ENCODE data around the gene IFITM5. TPM values are rescaled to one million over a fixed set of nuclear protein-coding genes. Genes with fewer than 3 reads are reported as not detected.

Gene IFITM5
- total and polyA plus RNA-seq, 9 of the 15 experiments (the other 6 are each of a cell fraction or from before 2014, with no cell fraction given), result 0.19 TPM; not detected in 8

DNA sequence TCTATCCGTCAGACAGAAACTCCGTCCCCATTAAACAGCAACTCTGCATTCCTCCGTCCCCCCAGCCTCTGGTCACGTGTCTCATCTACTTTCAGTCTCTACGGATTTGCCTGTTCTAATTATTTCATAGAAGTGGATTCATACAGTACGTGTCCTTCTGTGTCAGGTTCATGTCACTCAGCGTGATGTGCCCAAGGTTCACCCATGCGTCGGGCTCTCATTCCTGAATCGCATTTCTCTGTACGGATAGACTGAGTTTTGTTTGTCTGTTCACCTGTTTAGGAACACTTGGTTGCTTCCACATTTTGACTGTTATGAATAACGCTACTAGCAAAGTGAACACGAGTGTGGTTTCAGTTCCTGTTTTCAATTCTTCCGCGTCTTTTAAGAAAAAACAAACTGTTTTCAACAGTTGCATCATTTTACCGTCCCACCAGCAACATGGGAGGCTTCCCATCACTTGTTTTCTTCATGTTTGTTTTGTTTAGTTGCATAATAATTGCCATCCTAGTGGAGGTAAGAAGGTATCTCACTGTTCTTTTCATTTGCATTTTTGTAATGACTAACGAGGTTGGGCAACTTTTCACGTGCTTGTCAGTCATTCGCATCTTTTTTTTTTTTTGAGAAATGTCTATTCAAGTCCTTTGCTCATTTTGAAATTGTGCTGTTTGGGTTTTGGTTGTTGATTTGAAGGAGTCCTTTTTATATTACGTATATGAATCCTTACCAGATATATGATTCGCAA, 30.0 kb downstream of the IFITM5 start (continued):
- TF ChIP-seq POLR2H (tag; IDR thresholded peaks at IDR 0.05; ENCODE audit: low read depth) (peak; percentile 94), IRF1 (CRISPR knock-in tag; IDR thresholded peaks at IDR 0.05; ENCODE audit: borderline replicate concordance) (no peak), NFRKB (IDR thresholded peaks at IDR 0.05; ENCODE audit: low read depth) (peak; percentile 77), ZNF24 (IDR thresholded peaks at IDR 0.05) (no peak), E2F4 (CRISPR knock-in tag; IDR thresholded peaks at IDR 0.05; ENCODE audit: low read depth) (no peak), ESRRA (IDR thresholded peaks at IDR 0.05; ENCODE audit: borderline replicate concordance, low read depth) (no peak; the same call in 1 of the 2 replicates), MAFF (IDR thresholded peaks at IDR 0.05; ENCODE audit: low read length) (no peak), ZNF551 (CRISPR knock-in tag; IDR thresholded peaks at IDR 0.05) (no peak), ZNF282 (CRISPR knock-in tag; IDR thresholded peaks at IDR 0.05) (no peak), ZNF274 (IDR thresholded peaks at IDR 0.05; ENCODE audit: borderline replicate concordance, low read depth, low read length) (no peak), OTX1 (CRISPR knock-in tag; IDR thresholded peaks at IDR 0.05) (0 out of 2 replicates have a peak, but pooled peaks have one; percentile 11), BCL6 (CRISPR knock-in tag; IDR thresholded peaks at IDR 0.05) (no peak), CHD1 (IDR thresholded peaks at IDR 0.05; ENCODE audit: low read length) (no peak), THRAP3 (IDR thresholded peaks at IDR 0.05; ENCODE audit: borderline replicate concordance) (no peak), NELFE (IDR thresholded peaks at IDR 0.05; ENCODE audit: insufficient read depth, insufficient read length) (no peak), POLR2A (conservative IDR thresholded peaks at IDR 0.05) (peak; percentile 43; the same call in 1 of the 2 replicates), ILK (tag; IDR thresholded peaks at IDR 0.05; ENCODE audit: borderline replicate concordance, low read depth) (no peak), NR3C1 (CRISPR knock-in tag; IDR thresholded peaks at IDR 0.05) (no peak), NFIC (IDR thresholded peaks at IDR 0.05) (no peak)
- TF ChIP-seq, protein P1, sequence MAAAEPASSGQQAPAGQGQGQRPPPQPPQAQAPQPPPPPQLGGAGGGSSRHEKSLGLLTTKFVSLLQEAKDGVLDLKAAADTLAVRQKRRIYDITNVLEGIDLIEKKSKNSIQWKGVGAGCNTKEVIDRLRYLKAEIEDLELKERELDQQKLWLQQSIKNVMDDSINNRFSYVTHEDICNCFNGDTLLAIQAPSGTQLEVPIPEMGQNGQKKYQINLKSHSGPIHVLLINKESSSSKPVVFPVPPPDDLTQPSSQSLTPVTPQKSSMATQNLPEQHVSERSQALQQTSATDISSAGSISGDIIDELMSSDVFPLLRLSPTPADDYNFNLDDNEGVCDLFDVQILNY (CRISPR knock-in tag; IDR thresholded peaks at IDR 0.05), result no peak
- TF ChIP-seq, protein P2, sequence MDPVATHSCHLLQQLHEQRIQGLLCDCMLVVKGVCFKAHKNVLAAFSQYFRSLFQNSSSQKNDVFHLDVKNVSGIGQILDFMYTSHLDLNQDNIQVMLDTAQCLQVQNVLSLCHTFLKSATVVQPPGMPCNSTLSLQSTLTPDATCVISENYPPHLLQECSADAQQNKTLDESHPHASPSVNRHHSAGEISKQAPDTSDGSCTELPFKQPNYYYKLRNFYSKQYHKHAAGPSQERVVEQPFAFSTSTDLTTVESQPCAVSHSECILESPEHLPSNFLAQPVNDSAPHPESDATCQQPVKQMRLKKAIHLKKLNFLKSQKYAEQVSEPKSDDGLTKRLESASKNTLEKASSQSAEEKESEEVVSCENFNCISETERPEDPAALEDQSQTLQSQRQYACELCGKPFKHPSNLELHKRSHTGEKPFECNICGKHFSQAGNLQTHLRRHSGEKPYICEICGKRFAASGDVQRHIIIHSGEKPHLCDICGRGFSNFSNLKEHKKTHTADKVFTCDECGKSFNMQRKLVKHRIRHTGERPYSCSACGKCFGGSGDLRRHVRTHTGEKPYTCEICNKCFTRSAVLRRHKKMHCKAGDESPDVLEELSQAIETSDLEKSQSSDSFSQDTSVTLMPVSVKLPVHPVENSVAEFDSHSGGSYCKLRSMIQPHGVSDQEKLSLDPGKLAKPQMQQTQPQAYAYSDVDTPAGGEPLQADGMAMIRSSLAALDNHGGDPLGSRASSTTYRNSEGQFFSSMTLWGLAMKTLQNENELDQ (CRISPR knock-in tag; IDR thresholded peaks at IDR 0.05; ENCODE audit: borderline replicate concordance), result no peak
- TF ChIP-seq, protein P3, sequence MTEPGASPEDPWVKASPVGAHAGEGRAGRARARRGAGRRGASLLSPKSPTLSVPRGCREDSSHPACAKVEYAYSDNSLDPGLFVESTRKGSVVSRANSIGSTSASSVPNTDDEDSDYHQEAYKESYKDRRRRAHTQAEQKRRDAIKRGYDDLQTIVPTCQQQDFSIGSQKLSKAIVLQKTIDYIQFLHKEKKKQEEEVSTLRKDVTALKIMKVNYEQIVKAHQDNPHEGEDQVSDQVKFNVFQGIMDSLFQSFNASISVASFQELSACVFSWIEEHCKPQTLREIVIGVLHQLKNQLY (CRISPR knock-in tag; conservative IDR thresholded peaks at IDR 0.05), result no peak

Data from K562 (cell line).